K562 (cell line): ENCODE results near the gene ZNF124. TPM values are rescaled to one million over a fixed set of nuclear protein-coding genes. Genes with fewer than 3 reads are reported as not detected.

Experiments
- ATAC-seq: fragments of 200-7000 bp; cut with Tn5 transposase; 3 replicates; pipeline ENCODE4 v1.9.1; 2020; ENCODE audit warnings: moderate library complexity
- BruUV-seq: library from RNA; stranded (reverse); fragments of 400-500 nt; replicated peaks from 2 replicates; lab custom pipeline; 2021; lab: Mats Ljungman, UMichigan
- CTCF ChIA-PET: fragments of 300-600 bp; formaldehyde crosslinking; extraction: SDS; loops from one replicate; lab custom pipeline; 2021; ENCODE audit warnings: low intra/inter-chr PET ratio; lab: Yijun Ruan, JAX
- POLR2A ChIA-PET: fragments of 300-600, 350-650 bp; sonication (Branson Sonifier 250); formaldehyde crosslinking; extraction: SDS; loops from one replicate; lab custom pipeline; 2021; ENCODE audit warnings: antibody characterized with exemption, inconsistent platforms; lab: Yijun Ruan, JAX
- DNase-seq, 4 experiments: peaks; one replicate each; pipeline versions ENCODE4 v3.0.0 to v3.0.0-alpha.2; 2011 to 2018; ENCODE audit warnings: low spot score in 3 of 4, mixed read lengths in 3 of 4; ENCODE audit errors: extremely low read depth in 1 of 4
- FAIRE-seq: peaks from 2 replicates; lab custom pipeline; 2011; peaks lifted over from hg19 to GRCh38; lab: Jason Lieb, UNC
- H2AFZ ChIP-seq: 2 replicates; pipeline ENCODE4 v1.6.0; 2011; ENCODE audit warnings: low read depth, low read length, control low read depth, inconsistent platforms
- H3K27ac ChIP-seq: fragments of 200-600 bp; 3 replicates; pipeline ENCODE4 v1.8.0; 2011; ENCODE audit warnings: low read depth, mild to moderate bottlenecking, control low read depth, inconsistent platforms, low read length, moderate library complexity, mixed read lengths; ENCODE audit errors: extremely low read depth
- H3K27me3 ChIP-seq, 2 experiments: fragments of 300-600 bp in 1 of 2; 2 replicates in 1 of 2; 3 replicates in 1 of 2; pipeline versions ENCODE4 v1.6.0 to v1.8.0; 2011; ENCODE audit warnings: inconsistent platforms in 2 of 2, low read length in 2 of 2, mild to moderate bottlenecking in 1 of 2, mixed read lengths in 1 of 2, moderate library complexity in 1 of 2; ENCODE audit not compliant: control insufficient read depth in 2 of 2, insufficient read depth in 2 of 2
- H3K36me3 ChIP-seq: fragments of 300-600 bp; 3 replicates; pipeline ENCODE4 v1.8.0; 2011; ENCODE audit warnings: mild to moderate bottlenecking, low read length, inconsistent platforms; ENCODE audit not compliant: control insufficient read depth, insufficient read depth
- H3K4me1 ChIP-seq, 2 experiments: fragments of 200-600 bp in 1 of 2; replicated peaks in 1 of 2; 2 replicates in 1 of 2; 3 replicates in 1 of 2; pipeline versions ENCODE4 v1.5.1 to v1.8.0; 2011; ENCODE audit warnings: inconsistent platforms in 2 of 2, low read length in 2 of 2, mild to moderate bottlenecking in 1 of 2, mixed read lengths in 1 of 2, moderate library complexity in 1 of 2; ENCODE audit not compliant: control insufficient read depth in 2 of 2, insufficient read depth in 2 of 2
- H3K4me2 ChIP-seq: 2 replicates; pipeline ENCODE4 v1.6.1; 2011; ENCODE audit warnings: low read length, control low read depth, inconsistent platforms, mixed read lengths; ENCODE audit not compliant: insufficient read depth
- H3K4me3 ChIP-seq: fragments of 200-600 bp; sonication (generic), shearing (Covaris generic); 2 replicates; pipeline ENCODE4 v1.5.1; 2016; ENCODE audit warnings: control low read depth, inconsistent platforms
- H3K79me2 ChIP-seq: fragments of 200-600 bp; 3 replicates; pipeline ENCODE4 v1.8.0; 2011; ENCODE audit warnings: low read length, inconsistent platforms; ENCODE audit not compliant: control insufficient read depth, insufficient read depth
- H3K9ac ChIP-seq, 2 experiments: 2 replicates each; pipeline versions ENCODE4 v1.6.0 to v1.6.1; 2011; ENCODE audit warnings: low read depth in 2 of 2, low read length in 2 of 2, control low read depth in 1 of 2, inconsistent platforms in 1 of 2, mild to moderate bottlenecking in 1 of 2, mixed read lengths in 1 of 2; ENCODE audit not compliant: insufficient read depth in 1 of 2
- H3K9me1 ChIP-seq: one replicate; pipeline ENCODE4 v1.6.0; 2011; ENCODE audit warnings: inconsistent platforms, mild to moderate bottlenecking, low read length, moderate library complexity; ENCODE audit not compliant: control insufficient read depth, insufficient read depth
- H3K9me3 ChIP-seq: replicated peaks from 2 replicates; pipeline ENCODE4 v1.5.1; 2011; ENCODE audit warnings: low read depth, low read length, inconsistent platforms; ENCODE audit not compliant: control insufficient read depth, insufficient read depth
- H4K20me1 ChIP-seq: replicated peaks from 2 replicates; pipeline ENCODE4 v1.6.1; 2011; ENCODE audit warnings: low read length, inconsistent platforms, mixed read lengths; ENCODE audit not compliant: control insufficient read depth, insufficient read depth
- HIVEP1 ChIP-seq: fragments of 250-450 bp; sonication (Bioruptor Pico); IDR thresholded peaks from 2 replicates; pipeline ENCODE4 v1.4.0; 2020; ENCODE audit warnings: mild to moderate bottlenecking
- NFIC ChIP-seq: fragments of 450-650 bp; IDR thresholded peaks from 2 replicates; pipeline ENCODE4 v1.6.1; 2017; ENCODE audit warnings: mild to moderate bottlenecking, inconsistent platforms
- STAG1 ChIP-seq: sonication (generic); formaldehyde crosslinking; IDR thresholded peaks from 2 replicates; pipeline ENCODE4 v1.5.0; 2020; ENCODE audit warnings: missing genetic modification reagents, borderline replicate concordance
- ZNF3 ChIP-seq: fragments of 250-450 bp; sonication (Bioruptor Pico); IDR thresholded peaks from 2 replicates; pipeline ENCODE4 v1.5.0; 2021; ENCODE audit warnings: mild to moderate bottlenecking, moderate library complexity
- WGBS: fragments of 100-300 bp; shearing (Covaris generic); methylation state at CpG from one replicate; pipeline ENCODE4 v1.1.6; 2016; ENCODE audit warnings: low coverage, mixed read lengths; ENCODE audit not compliant: insufficient coverage; ENCODE audit errors: missing lambda C conversion rate; 5-methylcytosine and 5-hydroxymethylcytosine counted together
- in situ Hi-C: fragments of 300-500 bp; cut with MboI; formaldehyde crosslinking; loops from 4 replicates; pipeline ENCODE4 v1.15.0; 2018; ENCODE audit warnings: inconsistent platforms, mixed read lengths
- intact Hi-C: fragments of 100-400 bp; cut with micrococcal nuclease; formaldehyde crosslinking; loops from 2 replicates; pipeline ENCODE4 v1.14.2; 2022
- polyA plus RNA-seq, 8 experiments: library from polyadenylated mRNA; depleted of rRNA in 4 of 8; stranded (reverse) in 5 of 8; unstranded in 3 of 8; fragments of >200 nt; fragmentation: Nextera tagmentation in 2 of 8; fragmentation: Illumina TruSeq in 1 of 8; extraction: Ambion mirVana in 2 of 8; extraction: Trizol in 1 of 8; gene quantifications; 2 replicates each; pipeline versions ENCODE4 v1.2.1 to v1.2.3, GENCODE V29; 2011 to 2014; ENCODE audit warnings: inconsistent platforms in 1 of 8, missing spikeins in 1 of 8
- total RNA-seq, 7 experiments: library from RNA; depleted of rRNA in 6 of 7; stranded (reverse); fragments of >200 nt in 6 of 7; fragmentation: Illumina TruSeq in 2 of 7; extraction: Trizol in 2 of 7; gene quantifications; 2 replicates each; pipeline versions ENCODE4 v1.2.1 to v1.2.3, GENCODE V29; 2011 to 2021; ENCODE audit warnings: low replicate concordance in 1 of 7

Gene ZNF124
- total and polyA plus RNA-seq, 9 of the 15 experiments (the other 6 are each of a cell fraction or from before 2014, with no cell fraction given) = 7.6 to 71.5 (median 20.2) TPM

DNA sequence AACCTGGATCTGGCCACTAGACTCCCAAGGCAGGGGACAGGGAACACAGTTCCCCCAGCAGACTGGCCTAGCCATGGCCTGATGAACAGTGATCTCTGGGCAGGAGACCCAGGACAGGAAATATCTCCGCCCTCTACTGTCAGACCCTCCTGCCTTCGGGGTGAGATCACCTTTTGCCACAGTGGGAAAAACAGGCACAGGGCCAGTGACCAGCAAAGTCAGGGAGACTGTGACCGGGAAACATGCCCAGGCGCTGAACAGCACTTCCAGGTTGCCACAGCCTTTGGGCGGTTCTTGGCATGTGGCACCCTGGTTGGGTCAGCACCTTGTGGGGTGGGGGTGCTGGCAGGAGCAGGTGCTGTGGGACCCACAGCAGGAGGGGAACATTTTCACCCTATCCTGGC is 58.7 kb downstream of the ZNF124 start:
- ATAC-seq = no peak
- H3K27me3 ChIP-seq = no peaks in the 10 kb centered on the region
- H3K79me2 ChIP-seq = no peaks in the 10 kb centered on the region; the same call in 2 of the 3 replicates
- no TSS peak for BruUV-seq
- in situ Hi-C loops = no loop called here
- WGBS = 61% methylated on average over 5 of the region's 5 CpGs
- intact Hi-C loops = loop anchor here (5.0 kb wide), 1 partner anchor 99 kb away; no protein-coding TSS in a partner anchor
- no peak overlapping the region for H3K4me2 ChIP-seq
- peaks cover 5% of the 10 kb centered on the region for H3K9me3 ChIP-seq
- no peaks in the 10 kb centered on the region for H4K20me1 ChIP-seq
- no peaks in the 10 kb centered on the region for H3K9me1 ChIP-seq
- no peak overlapping the region for H2AFZ ChIP-seq
- DNase-seq = peak in 1 of 4 experiments; percentile 14
- 0 out of 4 replicates have a peak overlapping the region, but pooled peaks of 1 of the 2 experiments have one; percentile 17 for H3K9ac ChIP-seq
- no peak for FAIRE-seq
- H3K4me1 ChIP-seq = peaks cover 4 to 34% of the 10 kb centered on the region in 2 experiments
- no peak overlapping the region for H3K27ac ChIP-seq
- CTCF ChIA-PET = no interaction called here
- H3K4me3 ChIP-seq = no peak overlapping the region
- H3K36me3 ChIP-seq = no peaks in the 10 kb centered on the region
- POLR2A ChIA-PET = no interaction called here
- TF ChIP-seq ZNF3 (CRISPR knock-in tag) (no peak), STAG1 (CRISPR knock-in tag) (0 out of 2 replicates have a peak, but pooled peaks have one; percentile 12)

DNA sequence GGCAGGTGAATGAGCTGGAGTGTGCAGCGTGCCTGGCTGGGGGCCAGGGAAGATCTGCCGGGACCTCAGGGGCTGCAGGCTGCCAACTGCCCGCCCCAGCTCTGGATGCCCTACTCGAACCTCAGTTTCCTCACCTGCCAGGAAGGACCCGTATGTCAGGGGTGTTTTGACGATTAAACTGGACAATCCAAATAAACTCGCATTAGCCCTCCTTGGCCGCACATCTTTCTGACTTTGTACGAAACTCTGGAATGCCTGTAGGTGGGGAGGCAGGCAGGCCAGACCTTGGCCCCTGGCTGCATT is 59.4 kb downstream of the ZNF124 start:
- 55% methylated on average over 9 of the region's 9 CpGs for WGBS
- Histone ChIP-seq H4K20me1 (no peaks in the 10 kb centered on the region), H3K79me2 (no peaks in the 10 kb centered on the region; the same call in 2 of the 3 replicates), H2AFZ (peak overlapping the region; percentile 100), H3K4me2 (peak overlapping the region; percentile 84), H3K27me3 (no peaks in the 10 kb centered on the region), H3K27ac (no peak overlapping the region), H3K9me1 (no peaks in the 10 kb centered on the region), H3K4me1 (peaks cover 4 to 34% of the 10 kb centered on the region in 2 experiments), H3K9me3 (peaks cover 5% of the 10 kb centered on the region), H3K36me3 (no peaks in the 10 kb centered on the region), H3K4me3 (no peak overlapping the region), H3K9ac (peak overlapping the region; percentile 72 to 94; a peak in 3 of 4 replicates)
- CTCF ChIA-PET = no interaction called here
- DNase-seq (no peak), FAIRE-seq (no peak), ATAC-seq (no peak)
- POLR2A ChIA-PET = interaction anchor here (0.9 kb wide), 1 partner anchor 219 kb away, joined by 3 read pairs; no protein-coding TSS in a partner anchor
- no TSS peak for BruUV-seq
- intact Hi-C loops (loop anchor here (5.0 kb wide), 1 partner anchor 100 kb away; no protein-coding TSS in a partner anchor), in situ Hi-C loops (no loop called here)
- TF ChIP-seq NFIC (peak; percentile 78), STAG1 (CRISPR knock-in tag) (peak; percentile 43; the same call in 1 of the 2 replicates), HIVEP1 (CRISPR knock-in tag) (no peak)
- TF ChIP-seq, all 486 proteins: peak for 2
